ENCODE data around the gene DLL3. TPM values are rescaled to one million over a fixed set of nuclear protein-coding genes. Genes with fewer than 3 reads are reported as not detected.

Gene DLL3
- total RNA-seq, 1 experiment from 2014 or later = 16.4 TPM

DNA sequence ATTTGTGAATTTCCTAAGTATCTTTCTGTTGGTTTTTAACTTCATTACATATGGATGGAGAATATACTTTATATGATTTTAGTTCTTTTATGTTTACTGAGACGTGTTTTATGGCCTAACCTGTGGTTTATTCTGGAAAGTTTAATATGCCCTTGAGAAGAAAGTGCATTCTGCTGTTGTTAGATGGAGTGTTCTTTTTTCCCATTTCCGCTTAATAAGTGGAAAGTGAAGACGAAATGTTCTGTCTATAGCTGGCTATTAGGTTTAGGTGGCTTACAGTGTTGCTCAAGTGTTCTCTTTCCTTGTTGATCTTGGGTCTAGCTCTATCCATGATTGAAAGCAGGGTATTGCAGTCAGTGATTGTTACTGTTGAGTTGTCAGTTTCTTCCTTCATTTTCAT, 35.3 kb upstream of the DLL3 start:
- no peak overlapping the region for H3K27ac Mint-ChIP-seq
- no peaks in the 10 kb centered on the region for H3K9me3 Mint-ChIP-seq
- CTCF ChIA-PET = interaction anchor here (0.7 to 1.7 kb wide), 3 partner anchors 11 to 51 kb away, joined by 3 to 6 read pairs (median 4); partner anchors contain the start of gene PLEKHG2

More for the DNA sequence above, 35.3 kb upstream of the DLL3 start:
- no peak for ATAC-seq
- H3K36me3 Mint-ChIP-seq = peaks cover 67% of the 10 kb centered on the region
- no peaks in the 10 kb centered on the region for H3K4me1 Mint-ChIP-seq
- no peak overlapping the region for H3K4me3 Mint-ChIP-seq
- TF ChIP-seq FOXJ3 (CRISPR knock-in tag; IDR thresholded peaks at IDR 0.05; ENCODE audit: borderline replicate concordance) = no peak
- no peak for TF ChIP-seq ZNF138 (CRISPR knock-in tag; conservative IDR thresholded peaks at IDR 0.05)
- TF ChIP-seq ZSCAN18 (CRISPR knock-in tag; IDR thresholded peaks at IDR 0.05) = no peak
- no peak for TF ChIP-seq RORB (CRISPR knock-in tag; IDR thresholded peaks at IDR 0.05)
- TF ChIP-seq CTCF (IDR thresholded peaks at IDR 0.05) = no peak
- TF ChIP-seq NR1H2 (CRISPR knock-in tag; IDR thresholded peaks at IDR 0.05) = no peak
- TF ChIP-seq, protein P1, sequence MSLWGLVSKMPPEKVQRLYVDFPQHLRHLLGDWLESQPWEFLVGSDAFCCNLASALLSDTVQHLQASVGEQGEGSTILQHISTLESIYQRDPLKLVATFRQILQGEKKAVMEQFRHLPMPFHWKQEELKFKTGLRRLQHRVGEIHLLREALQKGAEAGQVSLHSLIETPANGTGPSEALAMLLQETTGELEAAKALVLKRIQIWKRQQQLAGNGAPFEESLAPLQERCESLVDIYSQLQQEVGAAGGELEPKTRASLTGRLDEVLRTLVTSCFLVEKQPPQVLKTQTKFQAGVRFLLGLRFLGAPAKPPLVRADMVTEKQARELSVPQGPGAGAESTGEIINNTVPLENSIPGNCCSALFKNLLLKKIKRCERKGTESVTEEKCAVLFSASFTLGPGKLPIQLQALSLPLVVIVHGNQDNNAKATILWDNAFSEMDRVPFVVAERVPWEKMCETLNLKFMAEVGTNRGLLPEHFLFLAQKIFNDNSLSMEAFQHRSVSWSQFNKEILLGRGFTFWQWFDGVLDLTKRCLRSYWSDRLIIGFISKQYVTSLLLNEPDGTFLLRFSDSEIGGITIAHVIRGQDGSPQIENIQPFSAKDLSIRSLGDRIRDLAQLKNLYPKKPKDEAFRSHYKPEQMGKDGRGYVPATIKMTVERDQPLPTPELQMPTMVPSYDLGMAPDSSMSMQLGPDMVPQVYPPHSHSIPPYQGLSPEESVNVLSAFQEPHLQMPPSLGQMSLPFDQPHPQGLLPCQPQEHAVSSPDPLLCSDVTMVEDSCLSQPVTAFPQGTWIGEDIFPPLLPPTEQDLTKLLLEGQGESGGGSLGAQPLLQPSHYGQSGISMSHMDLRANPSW (CRISPR knock-in tag; conservative IDR thresholded peaks at IDR 0.05; ENCODE audit: low read depth) = no peak
- TF ChIP-seq, protein P2, sequence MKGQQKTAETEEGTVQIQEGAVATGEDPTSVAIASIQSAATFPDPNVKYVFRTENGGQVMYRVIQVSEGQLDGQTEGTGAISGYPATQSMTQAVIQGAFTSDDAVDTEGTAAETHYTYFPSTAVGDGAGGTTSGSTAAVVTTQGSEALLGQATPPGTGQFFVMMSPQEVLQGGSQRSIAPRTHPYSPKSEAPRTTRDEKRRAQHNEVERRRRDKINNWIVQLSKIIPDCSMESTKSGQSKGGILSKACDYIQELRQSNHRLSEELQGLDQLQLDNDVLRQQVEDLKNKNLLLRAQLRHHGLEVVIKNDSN (CRISPR knock-in tag; IDR thresholded peaks at IDR 0.05) = no peak
- TF ChIP-seq ELF4 (CRISPR knock-in tag; IDR thresholded peaks at IDR 0.05; ENCODE audit: low read depth) = no peak
- TF ChIP-seq ZNF281 (CRISPR knock-in tag; IDR thresholded peaks at IDR 0.05) = no peak
- no peak for TF ChIP-seq NFYB (CRISPR knock-in tag; conservative IDR thresholded peaks at IDR 0.05; ENCODE audit: low read depth)
- TF ChIP-seq, protein P3, sequence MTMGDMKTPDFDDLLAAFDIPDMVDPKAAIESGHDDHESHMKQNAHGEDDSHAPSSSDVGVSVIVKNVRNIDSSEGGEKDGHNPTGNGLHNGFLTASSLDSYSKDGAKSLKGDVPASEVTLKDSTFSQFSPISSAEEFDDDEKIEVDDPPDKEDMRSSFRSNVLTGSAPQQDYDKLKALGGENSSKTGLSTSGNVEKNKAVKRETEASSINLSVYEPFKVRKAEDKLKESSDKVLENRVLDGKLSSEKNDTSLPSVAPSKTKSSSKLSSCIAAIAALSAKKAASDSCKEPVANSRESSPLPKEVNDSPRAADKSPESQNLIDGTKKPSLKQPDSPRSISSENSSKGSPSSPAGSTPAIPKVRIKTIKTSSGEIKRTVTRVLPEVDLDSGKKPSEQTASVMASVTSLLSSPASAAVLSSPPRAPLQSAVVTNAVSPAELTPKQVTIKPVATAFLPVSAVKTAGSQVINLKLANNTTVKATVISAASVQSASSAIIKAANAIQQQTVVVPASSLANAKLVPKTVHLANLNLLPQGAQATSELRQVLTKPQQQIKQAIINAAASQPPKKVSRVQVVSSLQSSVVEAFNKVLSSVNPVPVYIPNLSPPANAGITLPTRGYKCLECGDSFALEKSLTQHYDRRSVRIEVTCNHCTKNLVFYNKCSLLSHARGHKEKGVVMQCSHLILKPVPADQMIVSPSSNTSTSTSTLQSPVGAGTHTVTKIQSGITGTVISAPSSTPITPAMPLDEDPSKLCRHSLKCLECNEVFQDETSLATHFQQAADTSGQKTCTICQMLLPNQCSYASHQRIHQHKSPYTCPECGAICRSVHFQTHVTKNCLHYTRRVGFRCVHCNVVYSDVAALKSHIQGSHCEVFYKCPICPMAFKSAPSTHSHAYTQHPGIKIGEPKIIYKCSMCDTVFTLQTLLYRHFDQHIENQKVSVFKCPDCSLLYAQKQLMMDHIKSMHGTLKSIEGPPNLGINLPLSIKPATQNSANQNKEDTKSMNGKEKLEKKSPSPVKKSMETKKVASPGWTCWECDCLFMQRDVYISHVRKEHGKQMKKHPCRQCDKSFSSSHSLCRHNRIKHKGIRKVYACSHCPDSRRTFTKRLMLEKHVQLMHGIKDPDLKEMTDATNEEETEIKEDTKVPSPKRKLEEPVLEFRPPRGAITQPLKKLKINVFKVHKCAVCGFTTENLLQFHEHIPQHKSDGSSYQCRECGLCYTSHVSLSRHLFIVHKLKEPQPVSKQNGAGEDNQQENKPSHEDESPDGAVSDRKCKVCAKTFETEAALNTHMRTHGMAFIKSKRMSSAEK (CRISPR knock-in tag; IDR thresholded peaks at IDR 0.05; ENCODE audit: borderline replicate concordance) = no peak
- no peak for TF ChIP-seq GTF2I (CRISPR knock-in tag; conservative IDR thresholded peaks at IDR 0.05)
- no peak for DNase-seq (ENCODE audit: low spot score)
- POLR2A ChIA-PET = no interaction called here
- H3K27me3 Mint-ChIP-seq (ENCODE audit: low read depth) = no peaks in the 10 kb centered on the region

Data from WTC11 (cell line).